GM15510 (cell line): Measurements from ENCODE around the gene ZNF408.

Experiments
- POLR2A ChIP-seq: IDR thresholded peaks from 3 replicates; pipeline ENCODE4 v1.6.1; 2011; ENCODE audit warnings: borderline replicate concordance; ENCODE audit not compliant: insufficient read length; ENCODE audit errors: extremely low read depth

The ZNF408 gene

DNA sequence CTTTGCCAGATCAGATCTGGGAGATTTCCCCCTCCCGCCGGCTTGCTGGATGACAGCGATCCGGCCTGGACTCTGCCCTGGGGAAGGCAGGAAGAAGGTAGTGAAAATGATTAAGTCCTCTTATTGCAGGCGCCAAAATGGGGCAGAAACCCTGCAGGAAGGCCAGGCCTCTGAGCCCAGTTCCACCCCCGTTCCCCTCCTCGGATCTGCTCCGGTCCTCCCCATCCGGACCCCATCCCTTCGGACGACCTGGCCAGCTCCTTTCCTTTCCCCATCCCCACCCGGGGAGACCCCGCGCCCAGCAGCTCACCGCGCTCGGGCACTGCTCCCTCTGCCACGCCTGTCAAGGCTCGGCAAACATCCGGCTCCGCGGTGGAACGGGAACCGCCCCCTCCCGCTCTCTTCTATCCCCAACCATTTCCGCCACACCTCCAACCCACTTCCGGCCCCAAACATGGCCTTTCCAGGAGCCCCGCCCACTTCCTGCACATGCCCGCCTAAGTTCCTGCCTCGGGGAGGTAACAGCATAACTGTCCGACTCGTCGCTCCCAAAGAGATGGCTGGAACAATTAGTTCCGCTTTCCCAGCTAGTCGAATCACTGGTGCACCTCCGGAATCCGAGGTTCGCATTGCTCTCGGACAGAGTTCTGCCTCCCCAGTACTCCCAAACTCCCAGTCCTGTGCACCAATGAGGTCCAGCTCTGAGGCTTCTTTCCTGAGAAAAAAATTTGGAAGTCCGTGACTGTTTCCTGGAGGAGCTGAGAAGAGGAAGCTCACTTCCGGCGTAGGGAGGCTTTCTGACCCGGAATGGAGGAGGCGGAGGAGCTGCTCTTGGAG lies at the start of gene ZNF408, which contains the start of gene ARHGAP1:
Gene ZNF408 (plus strand): TSS at position 791 of the 837 bp plus-strand sequence. CDS start 17 bp downstream, at position 808.
Gene ARHGAP1 (minus strand): TSS at position 379 of the 837 bp plus-strand sequence. CDS start 4,512 bp downstream, outside the sequence.
- TF ChIP-seq POLR2A = peak; percentile 93

- TF ChIP-seq POLR2A = no peak
These were observed 45.2 kb upstream of the ZNF408 start for GRCh38 chr11:46655631-46656030.

DNA sequence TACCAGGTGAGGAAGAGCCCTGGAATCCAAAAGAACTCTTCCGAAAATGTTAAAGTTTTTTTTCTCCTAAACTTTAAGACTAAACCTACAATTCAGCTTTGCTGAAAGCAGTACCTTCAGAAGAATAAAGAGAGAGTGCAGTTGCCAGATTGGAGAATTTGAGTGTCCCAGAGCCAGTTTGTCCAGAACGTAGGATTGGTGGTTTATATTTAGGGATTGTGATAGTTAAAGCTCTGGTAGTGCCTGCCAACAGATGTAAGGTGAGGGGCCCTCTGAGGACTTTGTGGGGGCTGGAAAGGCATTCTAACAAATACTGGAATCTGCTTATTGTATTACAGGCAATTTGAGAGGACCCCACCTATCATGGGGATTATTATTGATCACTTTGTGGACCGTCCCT lies 43.6 kb upstream of the ZNF408 start:
- TF ChIP-seq POLR2A = no peak

- TF ChIP-seq POLR2A = no peak
These were observed 42.6 kb upstream of the ZNF408 start for GRCh38 chr11:46658259-46658658.

- no peak for TF ChIP-seq POLR2A
These were observed 40.9 kb upstream of the ZNF408 start for GRCh38 chr11:46659908-46660307.

DNA sequence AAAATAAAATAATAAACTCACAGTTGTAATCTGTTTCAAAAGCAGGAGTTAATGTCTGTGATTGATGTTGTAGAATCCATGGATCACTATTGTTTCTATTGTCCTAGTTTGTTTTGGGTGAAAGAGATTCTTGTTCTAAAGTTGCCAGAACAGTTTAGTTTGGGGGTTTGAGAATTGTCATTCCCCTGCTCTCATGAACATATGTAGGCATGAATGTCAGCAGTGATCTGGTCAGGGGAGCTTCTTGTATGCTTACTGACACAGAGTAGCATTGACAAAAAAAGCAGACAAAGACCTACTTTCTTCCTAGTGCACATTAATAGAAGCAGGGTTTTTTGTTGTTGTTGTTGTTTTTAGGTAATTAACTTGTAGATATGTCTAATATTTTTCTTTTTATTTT lies 39.0 kb upstream of the ZNF408 start:
- TF ChIP-seq POLR2A = no peak

DNA sequence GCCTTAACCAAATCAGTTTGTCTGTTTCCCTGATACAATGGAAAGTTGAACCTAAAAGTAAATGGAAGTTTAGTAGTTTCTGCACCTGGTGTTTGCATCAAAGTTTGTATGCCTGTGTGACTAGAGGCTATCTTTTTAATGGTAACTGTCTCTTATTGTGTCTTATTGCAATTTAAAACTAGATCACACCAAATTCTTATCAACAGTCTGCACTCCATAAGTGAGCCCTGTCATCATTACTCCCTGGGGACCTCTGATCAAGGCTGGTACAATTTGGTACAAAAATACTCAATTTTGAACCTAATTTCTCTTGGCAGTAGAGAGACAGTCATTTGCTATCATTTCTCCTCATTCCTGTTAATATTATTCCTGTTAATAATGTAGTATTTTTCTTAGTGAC lies 38.5 kb upstream of the ZNF408 start:
- no peak for TF ChIP-seq POLR2A

DNA sequence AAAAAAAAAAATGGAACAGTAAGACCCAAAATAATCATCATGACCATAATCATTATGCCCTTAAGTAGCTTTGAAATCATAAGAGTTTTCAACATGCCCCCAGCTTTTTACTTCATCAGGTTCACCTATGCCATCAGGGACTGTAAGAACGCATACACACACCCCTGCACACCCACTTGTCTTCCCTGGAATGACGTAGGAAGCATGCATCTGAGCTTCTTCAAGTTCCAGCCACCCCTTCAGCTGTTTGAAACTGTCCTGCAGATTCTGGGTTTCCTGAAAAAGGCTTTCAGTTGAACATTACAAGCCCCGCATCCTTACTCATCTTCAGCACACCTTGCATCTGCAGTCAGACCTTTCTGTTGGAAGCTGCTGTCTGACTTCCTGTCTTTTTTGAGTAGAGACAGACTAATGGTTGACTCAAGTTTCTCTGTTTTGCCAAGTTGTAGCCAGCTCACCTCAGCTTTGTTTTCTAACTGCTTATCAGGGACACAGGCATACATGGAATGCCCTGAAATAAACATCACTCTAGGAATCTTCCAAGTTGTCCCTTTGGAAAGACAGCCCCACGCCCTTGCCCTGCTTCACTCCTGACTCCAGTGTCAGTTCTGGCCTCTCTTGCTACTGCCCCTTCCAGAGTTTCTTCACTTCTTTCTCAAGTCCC lies 37.4 kb upstream of the ZNF408 start:
- no peak for TF ChIP-seq POLR2A

- TF ChIP-seq POLR2A = no peak
These were observed 36.2 kb upstream of the ZNF408 start for GRCh38 chr11:46664612-46665011.

GRCh38 chr11:46665356-46665755 lies 35.5 kb upstream of the ZNF408 start:
- no peak for TF ChIP-seq POLR2A

GRCh38 chr11:46666516-46666915 lies 34.3 kb upstream of the ZNF408 start:
- TF ChIP-seq POLR2A = no peak

DNA sequence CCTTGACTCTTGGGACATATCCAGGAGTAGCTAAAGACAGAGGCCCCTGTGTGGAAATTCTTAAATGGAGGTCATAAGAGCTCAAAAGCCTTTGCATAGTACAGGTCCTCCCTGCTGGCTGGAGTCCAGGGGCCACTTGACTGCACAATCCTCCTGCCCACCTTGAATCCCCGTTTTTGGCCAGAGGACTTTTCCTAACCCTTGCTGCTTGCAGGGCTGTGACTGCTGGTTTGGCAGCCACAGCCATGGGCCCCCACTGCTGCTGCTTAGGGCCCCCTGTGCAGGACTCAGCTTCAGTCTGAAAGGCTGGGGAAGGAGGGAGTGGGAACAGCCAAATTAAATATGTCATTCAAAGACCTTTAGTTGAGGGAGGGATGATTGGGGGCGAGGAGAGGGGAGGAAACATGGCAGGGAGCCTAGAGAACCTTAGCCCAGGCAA lies 33.8 kb upstream of the ZNF408 start:
- TF ChIP-seq POLR2A = no peak

DNA sequence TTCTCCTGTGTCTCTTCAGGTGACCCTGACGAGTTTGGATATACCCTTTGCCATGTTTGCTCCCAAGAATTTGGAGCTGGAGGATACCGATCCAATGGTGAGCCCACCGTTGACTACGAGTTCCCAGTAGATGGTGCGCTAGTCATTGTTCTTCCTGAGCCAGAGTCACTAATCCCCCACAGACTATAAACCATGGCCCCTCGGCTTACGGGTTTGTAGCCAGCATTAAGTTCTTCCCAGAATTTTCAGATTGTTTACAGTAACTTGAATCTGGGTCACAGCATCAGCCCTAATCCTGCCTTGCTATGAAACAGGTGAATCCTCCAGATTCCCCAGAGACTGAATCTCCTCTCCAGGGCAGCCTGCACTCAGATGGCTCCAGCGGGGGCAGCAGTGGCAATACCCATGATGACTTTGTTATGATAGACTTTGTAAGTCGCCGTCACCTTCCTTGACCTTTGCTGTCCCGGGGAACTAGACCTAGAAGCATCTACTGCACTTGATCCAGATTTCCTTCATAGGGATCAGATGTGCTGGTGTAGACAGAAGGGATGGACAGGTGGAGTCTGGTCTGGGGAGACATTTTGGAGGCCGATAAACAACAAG lies 32.2 kb upstream of the ZNF408 start:
- no peak for TF ChIP-seq POLR2A

DNA sequence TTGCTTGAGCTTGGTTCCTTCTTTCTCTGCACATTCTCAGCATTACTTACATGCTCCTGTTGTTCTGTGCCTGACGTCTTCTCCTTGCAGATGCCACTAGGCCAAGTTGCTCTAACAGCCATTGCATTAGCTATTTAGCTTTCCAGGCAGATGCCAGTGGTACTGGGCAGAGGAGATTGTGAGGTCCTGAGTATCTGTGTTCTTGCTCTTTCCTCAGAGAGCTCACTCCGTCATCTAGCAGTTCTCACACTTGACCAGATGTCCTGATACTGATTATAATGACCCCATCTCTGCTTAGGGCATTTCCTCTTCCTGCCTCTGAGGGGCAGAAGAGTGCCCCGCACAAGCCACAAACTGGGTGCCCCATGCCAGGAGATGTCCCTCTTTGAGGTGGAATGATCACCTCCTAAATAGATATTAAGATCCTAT lies 31.1 kb upstream of the ZNF408 start:
- TF ChIP-seq POLR2A = no peak

GRCh38 chr11:46671958-46672315 lies 28.9 kb upstream of the ZNF408 start:
- no peak for TF ChIP-seq POLR2A
